Kidney glomerular epithelial cell (primary cell): ENCODE measurements around the gene CCL21.

Source experiments
- DNase-seq: peaks from one replicate; lab custom pipeline; 2025; lab: John Stamatoyannopoulos, UW

CCL21 gene

GRCh38 chr9:34669809-34670562, 40.0 kb downstream of the CCL21 start:
- no peak for DNase-seq

DNA sequence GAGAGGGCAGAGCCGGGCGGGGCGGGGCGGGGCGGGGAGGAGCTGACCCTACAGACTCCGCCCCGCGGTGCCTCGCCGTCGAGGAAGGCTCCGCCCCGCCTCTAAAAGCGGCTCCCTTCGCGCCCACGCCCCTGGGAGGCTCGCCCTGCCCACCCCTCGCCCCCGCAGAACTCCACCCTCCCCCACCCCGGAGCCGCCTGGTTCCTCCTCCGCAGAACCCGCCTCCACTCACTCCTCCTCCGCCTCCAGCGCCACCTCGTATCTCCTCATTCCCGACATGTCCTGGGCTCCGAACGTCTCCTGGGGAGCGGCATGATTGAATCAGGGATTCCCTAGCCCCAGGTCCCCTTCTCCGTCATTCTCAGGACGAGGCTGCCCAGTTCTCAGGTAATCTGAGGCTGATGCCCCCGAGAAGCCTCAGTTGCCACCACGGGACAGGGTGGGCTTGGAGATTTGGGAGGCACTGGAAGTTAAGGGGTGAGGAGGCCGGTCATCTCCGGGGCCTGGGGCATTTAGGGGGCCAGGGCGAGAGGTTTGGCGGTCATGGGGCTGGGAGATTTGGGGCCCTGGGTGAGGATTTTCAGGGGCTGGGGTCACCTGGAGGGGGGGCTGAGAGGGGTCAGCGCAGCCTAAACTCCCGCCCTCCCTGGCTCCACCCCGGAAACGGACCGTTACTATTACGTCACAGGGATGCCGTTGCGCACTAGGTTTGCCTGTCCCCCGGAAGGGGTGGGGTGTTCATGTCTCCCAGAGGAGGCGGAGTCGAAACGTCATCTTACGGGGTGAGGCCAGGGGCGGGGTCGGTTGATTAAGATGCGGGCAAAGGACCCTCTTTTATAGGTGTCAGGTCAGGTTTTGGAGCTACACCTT, 44.3 kb downstream of the CCL21 start:
- peak; percentile 76 for DNase-seq

- no peak for DNase-seq
Measured at GRCh38 chr9:34665067-34665380, 44.9 kb downstream of the CCL21 start.

- peak; percentile 59 for DNase-seq
Measured at GRCh38 chr9:34664281-34665066, 45.5 kb downstream of the CCL21 start.

DNA sequence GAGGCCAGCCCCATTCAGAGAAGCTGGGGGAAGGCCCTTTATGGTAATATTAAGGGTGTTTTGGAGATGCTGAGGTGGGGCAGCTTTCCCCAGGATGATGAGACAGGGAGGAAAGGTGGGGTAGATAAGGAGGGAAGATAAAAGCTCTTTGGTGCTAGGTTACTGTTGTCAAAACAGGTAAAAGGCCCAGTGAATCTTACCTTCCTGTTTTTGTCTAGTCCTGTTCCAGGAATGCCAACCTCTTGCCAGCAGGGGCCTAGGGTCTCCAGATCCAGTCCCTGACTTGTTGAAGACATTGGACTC, 46.7 kb downstream of the CCL21 start:
- DNase-seq: no peak

DNA sequence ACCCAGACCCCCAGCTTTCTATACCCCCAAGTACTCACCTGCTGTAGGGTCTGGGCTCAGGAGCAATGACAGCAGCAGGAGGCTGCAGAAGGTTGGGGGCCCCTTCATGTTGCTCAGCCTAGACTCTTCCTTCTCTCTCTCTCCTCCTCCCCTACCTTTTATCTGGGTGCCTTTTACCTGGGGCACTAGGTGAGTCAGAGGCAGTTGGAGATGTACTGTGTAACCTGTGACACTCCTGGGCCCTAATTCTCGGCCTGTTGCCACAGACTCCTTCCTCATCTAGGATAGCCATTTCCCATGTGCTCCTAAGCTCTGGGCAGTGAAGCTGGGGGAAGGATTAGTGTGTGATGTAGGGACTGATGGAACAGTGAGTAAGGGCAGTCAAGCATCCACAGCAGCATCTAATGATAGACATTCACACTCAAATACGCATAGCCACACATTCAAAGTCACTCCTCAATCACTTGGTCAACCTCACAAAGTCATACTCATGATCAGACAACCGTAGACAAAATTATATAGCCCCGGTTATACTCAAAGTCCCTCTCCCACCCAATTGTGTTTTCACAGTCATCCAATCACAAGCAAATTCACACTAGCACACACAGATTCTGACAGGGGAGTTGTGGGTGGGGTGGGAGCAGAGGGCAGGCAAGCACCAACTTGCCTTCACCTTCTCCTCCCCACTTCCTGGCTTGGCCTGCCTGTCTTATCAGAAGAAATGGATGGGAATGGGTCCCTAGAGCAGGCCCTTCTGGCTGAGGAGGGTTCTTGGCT, 47.2 kb downstream of the CCL21 start, which contains the start of gene CCL27:
Gene CCL27, minus strand, starts transcription at position 132 of the 777 bp plus-strand sequence. Its CDS starts 24 bp downstream, at position 108.
- no peak for DNase-seq

- DNase-seq: peak; percentile 23
Measured at GRCh38 chr9:34659592-34660253, 50.2 kb downstream of the CCL21 start.
